Measurements from ENCODE around the gene RFPL3. TPM values are rescaled to one million over a fixed set of nuclear protein-coding genes. Genes with fewer than 3 reads are reported as not detected.
"Not testable (repeated sequence)": the region's sequence is repeated elsewhere in the genome, so short reads cannot be mapped to it uniquely, and the experiment has no call there.

RFPL3 gene
- polyA plus RNA-seq, 1 experiment: not detected

DNA sequence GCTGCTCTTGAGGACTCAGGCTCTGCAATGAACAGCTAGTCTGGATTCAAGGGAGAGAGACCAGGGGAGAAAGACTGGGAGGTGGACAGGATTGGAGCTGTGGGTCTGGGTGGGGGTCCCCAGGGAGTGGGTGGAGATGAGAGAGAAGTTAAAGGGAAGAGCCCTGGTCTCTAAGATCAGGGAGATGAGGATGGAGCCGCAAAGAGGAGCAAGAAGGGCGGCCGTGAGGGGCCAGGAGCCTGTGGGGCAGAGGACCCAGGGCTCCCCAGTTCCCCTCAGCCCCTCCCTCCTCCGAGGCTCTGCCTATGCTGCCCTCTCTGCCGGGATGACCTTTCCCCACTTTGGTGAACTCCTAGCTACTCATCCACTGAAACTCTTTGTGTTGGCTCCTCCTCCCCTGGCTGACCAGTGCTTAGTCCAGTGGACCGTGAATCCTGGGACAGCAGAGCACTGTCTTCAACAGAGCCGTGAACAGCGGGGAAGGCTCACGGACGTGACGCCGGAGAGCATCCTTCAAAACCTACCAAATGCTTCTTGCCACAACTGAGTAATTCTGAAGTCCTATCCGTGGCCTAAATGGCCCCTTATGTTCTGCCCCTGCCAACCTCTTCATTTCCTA, 16.4 kb upstream of the RFPL3 start:
- ChIA-PET CTCF (no interaction called here), POLR2A (no interaction called here)
- DNase-seq (ENCODE audit: low read depth): no peak
- Histone ChIP-seq H3K36me3 (ENCODE audit: control insufficient read depth, insufficient read depth, low read length) (no peaks in the 10 kb centered on the region), H3K27me3 (ENCODE audit: control insufficient read depth, insufficient read depth, low read length) (peaks cover 9% of the 10 kb centered on the region), H3K4me3 (ENCODE audit: low read depth, low read length) (no peak overlapping the region)
- TF ChIP-seq, protein P1, sequence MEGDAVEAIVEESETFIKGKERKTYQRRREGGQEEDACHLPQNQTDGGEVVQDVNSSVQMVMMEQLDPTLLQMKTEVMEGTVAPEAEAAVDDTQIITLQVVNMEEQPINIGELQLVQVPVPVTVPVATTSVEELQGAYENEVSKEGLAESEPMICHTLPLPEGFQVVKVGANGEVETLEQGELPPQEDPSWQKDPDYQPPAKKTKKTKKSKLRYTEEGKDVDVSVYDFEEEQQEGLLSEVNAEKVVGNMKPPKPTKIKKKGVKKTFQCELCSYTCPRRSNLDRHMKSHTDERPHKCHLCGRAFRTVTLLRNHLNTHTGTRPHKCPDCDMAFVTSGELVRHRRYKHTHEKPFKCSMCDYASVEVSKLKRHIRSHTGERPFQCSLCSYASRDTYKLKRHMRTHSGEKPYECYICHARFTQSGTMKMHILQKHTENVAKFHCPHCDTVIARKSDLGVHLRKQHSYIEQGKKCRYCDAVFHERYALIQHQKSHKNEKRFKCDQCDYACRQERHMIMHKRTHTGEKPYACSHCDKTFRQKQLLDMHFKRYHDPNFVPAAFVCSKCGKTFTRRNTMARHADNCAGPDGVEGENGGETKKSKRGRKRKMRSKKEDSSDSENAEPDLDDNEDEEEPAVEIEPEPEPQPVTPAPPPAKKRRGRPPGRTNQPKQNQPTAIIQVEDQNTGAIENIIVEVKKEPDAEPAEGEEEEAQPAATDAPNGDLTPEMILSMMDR (IDR thresholded peaks at IDR 0.05; ENCODE audit: insufficient read depth, low read depth, low read length): no peak

DNA sequence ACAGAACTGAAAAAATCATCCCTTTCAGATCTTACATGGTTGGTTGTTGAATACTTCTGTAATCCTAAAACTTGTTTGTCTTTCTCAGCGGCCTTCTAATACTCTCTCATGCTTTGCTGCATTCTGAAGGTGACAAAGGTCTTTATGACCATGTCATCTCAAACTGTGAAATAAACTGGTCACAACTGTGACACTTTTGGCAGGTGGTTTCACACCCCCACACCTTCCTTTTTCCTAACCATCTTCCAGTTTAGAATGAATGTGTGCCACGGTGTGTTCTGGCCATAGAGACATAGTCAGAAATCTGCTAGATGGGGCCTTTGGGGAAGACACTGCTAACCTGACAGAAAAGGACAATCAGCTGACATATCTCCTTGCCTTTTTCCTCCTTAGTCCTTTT, 14.7 kb upstream of the RFPL3 start:
- ChIA-PET CTCF (interaction anchor here (1.1 kb wide), 1 partner anchor 16 kb away, joined by 3 read pairs; no protein-coding TSS in a partner anchor), POLR2A (no interaction called here)
- no peak overlapping the region for H3K4me3 ChIP-seq (ENCODE audit: low read depth, low read length)
- no peaks in the 10 kb centered on the region for H3K36me3 ChIP-seq (ENCODE audit: control insufficient read depth, insufficient read depth, low read length)
- no peak for DNase-seq (ENCODE audit: low read depth)
- TF ChIP-seq, protein P1 (IDR thresholded peaks at IDR 0.05; ENCODE audit: insufficient read depth, low read depth, low read length): no peak
- peaks cover 6% of the 10 kb centered on the region for H3K27me3 ChIP-seq (ENCODE audit: control insufficient read depth, insufficient read depth, low read length)

DNA sequence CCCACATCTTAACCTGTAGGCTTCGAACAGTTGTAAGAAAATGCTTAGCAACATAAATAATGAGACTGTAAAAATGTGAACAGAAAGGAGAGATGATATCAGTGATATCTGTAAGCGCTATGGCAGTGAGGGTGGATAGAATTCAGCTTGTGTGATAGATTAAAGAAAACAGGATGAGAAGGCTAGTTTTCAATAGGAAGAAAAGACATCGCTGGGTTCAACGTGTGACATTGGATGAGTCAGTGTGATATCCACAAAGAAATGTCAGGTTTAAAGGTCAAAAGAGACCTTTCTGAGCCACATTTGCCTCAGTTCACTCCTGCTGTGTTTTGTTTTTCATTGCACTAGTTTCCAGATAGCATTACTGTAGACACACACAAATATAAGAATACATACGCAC, 13.7 kb upstream of the RFPL3 start:
- no peak overlapping the region for H3K4me3 ChIP-seq (ENCODE audit: low read depth, low read length)
- peaks cover 6% of the 10 kb centered on the region for H3K27me3 ChIP-seq (ENCODE audit: control insufficient read depth, insufficient read depth, low read length)
- DNase-seq (ENCODE audit: low read depth): no peak
- TF ChIP-seq, protein P1 (IDR thresholded peaks at IDR 0.05; ENCODE audit: insufficient read depth, low read depth, low read length): no peak
- CTCF ChIA-PET: no interaction called here
- H3K36me3 ChIP-seq (ENCODE audit: control insufficient read depth, insufficient read depth, low read length): no peaks in the 10 kb centered on the region
- POLR2A ChIA-PET: no interaction called here

DNA sequence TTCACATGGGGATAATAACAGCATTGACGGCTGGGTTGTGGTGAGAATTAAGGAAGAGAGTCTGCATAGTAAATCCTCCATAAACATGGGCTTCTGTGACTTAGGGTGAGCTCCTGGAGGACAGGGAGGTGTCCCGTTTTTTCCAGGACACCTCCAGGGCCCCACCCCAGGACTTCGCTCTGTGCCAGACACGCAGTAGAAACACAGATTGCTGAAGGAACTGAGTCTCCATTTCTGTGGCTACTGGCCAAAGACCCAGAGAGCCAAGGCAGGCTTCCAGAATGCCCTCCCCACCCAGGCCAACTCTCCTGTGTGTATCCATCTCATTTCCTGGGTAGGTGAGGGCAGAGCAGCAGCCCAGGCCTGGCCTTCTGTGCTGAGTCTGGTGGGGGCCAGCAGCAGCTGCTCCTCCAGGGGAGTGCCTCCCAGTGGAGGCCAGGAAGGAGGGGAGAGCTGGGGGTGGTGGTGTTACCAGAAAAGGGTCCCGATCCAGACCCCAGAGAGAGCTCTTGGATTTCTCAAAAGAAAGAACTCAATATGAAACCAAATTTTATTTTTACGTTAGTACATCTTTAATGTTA, 9.5 kb upstream of the RFPL3 start:
- CTCF ChIA-PET: interaction anchor here (0.6 kb wide), 1 partner anchor 744 kb away, joined by 3 read pairs; no protein-coding TSS in a partner anchor
- POLR2A ChIA-PET: no interaction called here
- Histone ChIP-seq H3K36me3 (ENCODE audit: control insufficient read depth, insufficient read depth, low read length) (no peaks in the 10 kb centered on the region), H3K4me3 (ENCODE audit: low read depth, low read length) (no peak overlapping the region), H3K27me3 (ENCODE audit: control insufficient read depth, insufficient read depth, low read length) (peaks cover 2% of the 10 kb centered on the region)
- TF ChIP-seq, protein P1 (IDR thresholded peaks at IDR 0.05; ENCODE audit: insufficient read depth, low read depth, low read length): no peak
- no peak for DNase-seq (ENCODE audit: low read depth)

DNA sequence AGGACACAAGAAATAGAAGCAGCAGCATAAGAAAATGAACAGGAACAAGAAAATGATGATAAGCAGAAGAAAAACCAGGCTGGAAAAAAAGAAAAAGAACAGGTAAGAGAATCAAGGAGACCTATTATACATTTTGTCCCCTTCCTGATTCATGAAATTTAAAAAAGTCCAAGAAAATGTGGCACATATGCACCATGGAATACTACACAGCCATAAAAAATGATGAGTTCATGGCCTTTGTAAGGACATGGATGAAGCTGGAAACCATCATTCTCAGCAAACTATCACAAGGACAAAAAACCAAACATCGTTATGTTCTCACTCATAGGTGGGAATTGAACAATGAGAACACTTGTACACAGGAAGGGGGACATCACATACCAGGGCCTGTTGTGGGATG, 5.8 kb upstream of the RFPL3 start:
- H3K36me3 ChIP-seq (ENCODE audit: control insufficient read depth, insufficient read depth, low read length); H3K4me3 ChIP-seq (ENCODE audit: low read depth, low read length); POLR2A ChIA-PET; H3K27me3 ChIP-seq (ENCODE audit: control insufficient read depth, insufficient read depth, low read length); CTCF ChIA-PET; DNase-seq (ENCODE audit: low read depth): not testable (repeated sequence)

DNA sequence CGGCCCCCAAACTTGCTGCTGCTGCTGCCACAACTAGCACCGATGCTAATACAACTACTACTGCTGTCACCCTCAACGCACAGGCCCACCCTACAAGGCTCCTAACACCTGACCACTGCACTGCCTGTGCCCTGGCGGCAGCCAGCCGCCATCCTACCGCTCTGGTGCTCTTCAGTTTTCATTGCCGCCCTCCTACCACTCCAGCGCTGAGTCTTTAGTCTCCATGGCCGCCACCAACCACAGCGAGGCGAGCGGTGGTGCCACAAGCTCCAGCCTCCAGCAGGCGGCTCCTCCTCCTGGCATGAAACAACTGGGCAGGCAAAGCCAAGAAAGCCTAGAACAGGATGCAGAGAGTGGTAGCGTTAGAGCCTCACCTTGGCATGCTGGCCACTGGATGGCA, 5.0 kb upstream of the RFPL3 start:
- DNase-seq (ENCODE audit: low read depth): no peak
- Histone ChIP-seq H3K36me3 (ENCODE audit: control insufficient read depth, insufficient read depth, low read length) (no peaks in the 10 kb centered on the region), H3K27me3 (ENCODE audit: control insufficient read depth, insufficient read depth, low read length) (no peaks in the 10 kb centered on the region), H3K4me3 (ENCODE audit: low read depth, low read length) (no peak overlapping the region)
- ChIA-PET POLR2A (no interaction called here), CTCF (no interaction called here)
- TF ChIP-seq, protein P1 (IDR thresholded peaks at IDR 0.05; ENCODE audit: insufficient read depth, low read depth, low read length): no peak
